Dermis microvascular lymphatic vessel endothelial cell (primary cell): Measurements from ENCODE around the gene QSOX1. TPM values are rescaled to one million over a fixed set of nuclear protein-coding genes. Genes with fewer than 3 reads are reported as not detected.
"Not testable (repeated sequence)": the region's sequence is repeated elsewhere in the genome, so short reads cannot be mapped to it uniquely, and the experiment has no call there.

Experiments used
- DNase-seq, 2 donors: peaks; one replicate each; pipeline versions ENCODE4 v3.0.0 to v3.0.0-alpha.2; 2010; ENCODE audit warnings: low read depth in 2 of 2
- total RNA-seq: library from RNA; depleted of rRNA; stranded (reverse); fragments of >200 nt; gene quantifications from 2 replicates; pipeline ENCODE4 v1.2.1, GENCODE V29; 2014

Gene QSOX1
- 47.9 and 69.3 TPM in 2 replicates for total RNA-seq

GRCh38 chr1:180154325-180155181 lies at the start of gene QSOX1:
QSOX1 (plus strand) TSS chr1:180154869; CDS start chr1:180154908, 39 bp downstream.
- peak; percentile 65 to 88 for DNase-seq

- no peak for DNase-seq
Measured at GRCh38 chr1:180112091-180112490, 42.6 kb upstream of the QSOX1 start.

- DNase-seq, result no peak
Measured at GRCh38 chr1:180112984-180113647, 41.6 kb upstream of the QSOX1 start.

DNA sequence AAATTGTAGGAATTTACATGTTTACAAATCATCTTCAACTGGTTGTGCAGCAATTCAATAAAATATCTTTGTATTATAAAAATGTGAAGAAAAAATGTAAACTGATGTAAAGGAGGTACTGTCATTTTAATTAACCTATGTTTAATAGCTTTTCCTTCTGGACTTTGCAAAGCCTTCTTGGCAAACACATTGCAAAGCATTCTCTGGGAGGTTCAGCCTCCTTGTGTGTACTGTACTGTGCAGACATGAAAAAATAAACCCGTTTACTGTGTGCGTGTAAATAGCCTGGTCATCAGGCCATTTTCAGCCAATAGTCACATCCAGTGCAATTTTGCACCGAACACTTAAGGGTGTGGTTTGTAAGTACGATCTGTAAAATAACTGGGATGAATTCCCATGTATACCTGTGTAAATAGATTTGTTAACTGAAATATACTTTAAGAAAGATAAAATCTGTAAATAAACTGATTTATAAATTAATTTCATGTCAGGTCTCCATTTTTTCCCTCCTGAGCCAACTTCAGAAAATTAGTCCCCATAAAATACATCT lies 40.2 kb upstream of the QSOX1 start:
- no peak for DNase-seq

DNA sequence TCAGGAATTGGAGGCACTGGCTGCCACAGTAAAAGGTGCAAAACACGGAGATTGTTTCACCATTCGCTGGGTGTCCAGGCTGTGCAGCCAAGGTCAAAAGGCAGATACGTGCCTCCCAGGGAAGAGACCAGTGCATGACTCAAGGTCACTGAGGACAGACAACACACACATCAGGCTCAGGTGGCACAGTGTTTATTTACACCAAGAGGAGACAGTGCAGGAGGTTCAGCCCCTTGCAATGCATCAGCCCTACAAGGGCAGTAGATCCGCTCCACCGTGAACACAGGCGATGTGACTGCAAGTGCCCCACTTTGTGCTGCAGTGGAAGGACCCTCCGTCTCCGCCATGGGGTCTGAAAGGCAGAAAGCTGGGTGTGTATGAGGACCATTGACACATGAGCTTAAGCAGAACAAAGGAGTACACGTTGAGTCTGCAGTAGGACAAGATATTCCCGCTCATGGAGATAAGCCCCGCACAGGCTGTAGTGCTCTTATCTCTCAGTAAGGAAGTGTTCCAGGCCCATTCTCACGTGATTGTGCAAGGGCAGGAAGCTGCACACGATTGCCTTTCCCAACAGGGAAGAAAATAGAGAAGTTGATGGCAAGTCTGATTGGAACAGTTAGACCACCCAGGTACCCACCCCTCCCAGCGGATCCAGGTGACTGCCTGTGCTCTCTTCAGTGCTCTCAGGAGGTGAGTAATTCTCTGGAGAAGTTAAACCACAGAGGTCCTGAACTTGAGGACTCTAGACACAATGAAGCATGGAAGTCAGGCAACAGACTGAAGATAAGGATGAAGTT lies 37.5 kb upstream of the QSOX1 start:
- no peak for DNase-seq

DNA sequence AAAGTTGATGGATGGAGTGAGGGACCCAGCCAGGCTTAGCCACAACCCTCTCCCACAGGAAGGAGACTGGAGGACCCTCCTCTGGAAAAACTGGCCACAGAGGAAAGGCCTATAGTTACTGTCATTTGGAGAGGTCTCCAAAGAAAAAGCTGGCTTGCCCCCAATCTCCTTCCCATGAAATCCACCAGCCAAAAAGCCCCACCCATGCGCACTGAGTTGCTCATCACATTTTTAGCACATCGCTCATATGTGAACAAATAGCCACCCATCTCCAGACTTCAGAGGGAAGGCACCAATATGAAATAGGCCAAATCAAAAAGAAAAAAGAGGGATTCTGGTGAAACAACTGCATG lies 36.9 kb upstream of the QSOX1 start:
- no peak for DNase-seq

DNA sequence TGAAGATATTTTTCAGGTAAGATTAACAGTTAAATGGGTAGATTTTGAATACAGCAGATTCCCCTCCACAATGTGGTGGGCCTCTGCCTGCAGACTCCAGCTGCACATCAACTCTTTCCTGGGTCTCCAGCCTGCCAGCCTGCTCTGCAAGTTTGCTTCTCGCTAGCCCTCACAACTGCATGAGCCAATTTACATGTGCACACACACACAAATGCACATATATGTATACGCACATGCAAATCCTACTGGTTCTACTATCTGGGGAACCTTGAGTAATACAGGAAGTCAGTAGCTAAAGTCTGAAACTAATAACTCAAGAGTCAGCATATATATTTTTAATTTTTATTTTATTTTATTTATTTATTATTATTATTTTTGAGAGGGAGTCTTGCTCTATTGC lies 34.8 kb upstream of the QSOX1 start:
- no peak for DNase-seq

- no peak for DNase-seq
Measured at GRCh38 chr1:180123463-180123936, 31.2 kb upstream of the QSOX1 start.

- DNase-seq, result no peak
Measured at GRCh38 chr1:180130651-180131050, 24.0 kb upstream of the QSOX1 start.

- peak in 1 of 2 donors; percentile 54 for DNase-seq
Measured at GRCh38 chr1:180131510-180131909, 23.2 kb upstream of the QSOX1 start.

DNA sequence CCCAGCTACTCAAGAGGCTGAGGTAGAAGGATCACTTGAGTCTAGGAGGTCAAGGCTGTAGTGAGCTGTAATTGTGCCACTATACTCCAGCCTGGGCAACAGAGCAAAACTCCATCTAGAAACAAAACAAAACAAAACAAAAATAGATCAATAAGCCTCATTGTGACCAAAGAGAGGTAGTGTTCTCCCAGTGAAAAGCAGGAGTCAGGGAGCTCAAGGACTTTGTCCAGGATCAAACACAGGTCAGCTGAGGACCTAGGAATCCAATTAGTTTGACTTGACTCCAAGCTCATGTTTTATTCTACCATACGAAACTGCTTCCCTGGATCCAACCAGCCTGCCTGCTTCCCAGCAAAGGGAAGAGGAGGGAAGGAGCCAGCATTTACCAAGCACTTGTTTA lies 21.5 kb upstream of the QSOX1 start:
- no peak for DNase-seq

DNA sequence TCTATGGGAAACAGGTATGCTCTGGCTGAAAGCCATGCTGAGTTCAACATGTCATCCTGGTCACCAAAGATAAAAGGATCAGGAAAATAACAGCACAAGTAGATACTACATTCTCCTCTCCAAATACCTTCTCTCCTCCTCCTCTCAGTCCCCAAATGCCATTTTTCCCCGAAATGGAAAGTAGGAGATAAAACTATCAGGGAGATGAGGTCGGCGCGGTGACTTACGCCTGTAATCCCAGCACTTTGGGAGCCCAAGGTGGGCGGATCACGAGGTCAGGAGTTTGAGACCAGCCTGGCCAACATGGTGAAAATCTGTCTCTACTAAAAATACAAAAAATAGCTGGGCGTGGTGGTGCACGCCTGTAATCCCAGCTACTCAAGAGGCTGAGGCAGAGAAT lies 21.0 kb upstream of the QSOX1 start:
- DNase-seq, result not testable (repeated sequence)

GRCh38 chr1:180135535-180135934 lies 19.1 kb upstream of the QSOX1 start:
- DNase-seq, result no peak

DNA sequence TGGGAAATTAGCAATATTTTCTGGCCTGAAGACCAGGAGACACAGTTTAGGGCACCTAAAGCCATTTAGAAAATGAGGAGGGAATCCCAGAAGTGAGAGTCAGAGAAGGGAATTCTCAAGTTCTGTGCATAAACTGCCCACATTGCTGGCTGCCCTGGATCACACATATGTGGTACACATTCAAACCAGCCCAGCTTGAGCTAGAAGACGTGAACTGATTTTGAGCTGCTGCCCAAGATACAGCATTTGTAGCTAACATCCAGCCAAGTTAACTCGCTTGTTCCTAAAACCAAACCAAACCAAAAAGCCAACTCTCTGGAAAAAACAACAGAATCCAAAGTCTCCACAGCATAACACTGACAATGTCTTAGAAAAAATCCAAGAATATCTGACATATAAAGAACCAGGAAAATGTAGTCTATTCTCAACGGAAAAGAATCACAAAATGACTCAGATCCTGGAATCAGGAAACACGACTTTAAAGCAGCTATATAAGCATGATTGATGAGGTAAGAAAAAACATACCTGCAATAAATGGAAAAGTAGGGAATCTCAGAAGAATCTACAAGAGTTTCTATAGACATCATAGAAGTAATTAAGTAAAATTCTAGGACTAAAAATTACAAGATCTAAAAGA lies 18.2 kb upstream of the QSOX1 start:
- peak in 1 of 2 donors; percentile 69 for DNase-seq

DNA sequence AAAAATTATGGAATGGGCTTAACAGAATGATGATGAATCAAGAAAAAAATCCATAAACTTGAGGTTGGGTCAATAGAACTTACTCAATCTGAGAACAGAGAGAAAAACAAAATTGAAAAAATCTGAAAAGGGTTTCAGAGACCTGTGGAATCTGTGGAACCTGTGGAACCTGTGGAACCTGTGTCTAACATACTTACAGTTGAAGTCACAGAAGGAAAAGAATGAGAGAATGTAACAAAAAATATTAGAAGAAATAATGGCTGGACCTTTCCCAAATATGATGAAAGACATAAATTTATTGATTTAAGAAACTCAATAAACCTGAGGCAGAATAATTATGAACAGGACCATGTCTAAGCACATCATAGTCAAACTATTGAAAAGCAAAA lies 17.7 kb upstream of the QSOX1 start:
- DNase-seq, result no peak

- DNase-seq, result no peak
Measured at GRCh38 chr1:180137776-180138175, 16.9 kb upstream of the QSOX1 start.

DNA sequence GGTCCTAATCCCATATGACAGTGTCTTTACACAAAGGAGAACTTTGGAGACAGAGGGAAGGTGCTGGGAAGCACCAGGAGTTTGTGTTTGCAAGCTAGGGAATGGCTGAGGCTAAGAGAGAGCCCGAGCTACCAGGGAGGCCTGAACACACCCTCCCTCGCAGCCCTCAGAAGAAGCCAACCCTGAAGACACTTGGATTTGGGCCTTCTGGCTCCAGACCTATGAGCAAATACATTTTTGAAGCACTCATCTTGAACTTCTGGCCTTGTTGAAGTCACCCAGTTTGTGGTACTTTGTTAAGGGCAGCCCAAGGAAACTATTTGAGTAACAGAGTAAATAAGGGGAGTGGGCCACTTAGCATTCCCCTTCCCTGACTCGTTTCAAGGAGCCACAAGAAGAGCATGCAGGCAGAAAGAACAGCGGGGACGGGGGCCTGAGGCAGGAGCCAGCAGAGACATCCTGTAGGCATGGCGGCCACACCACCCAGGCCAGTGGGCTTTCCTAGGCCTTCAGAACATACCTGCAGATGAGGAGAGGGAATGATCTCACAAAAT lies 13.2 kb upstream of the QSOX1 start:
- no peak for DNase-seq

DNA sequence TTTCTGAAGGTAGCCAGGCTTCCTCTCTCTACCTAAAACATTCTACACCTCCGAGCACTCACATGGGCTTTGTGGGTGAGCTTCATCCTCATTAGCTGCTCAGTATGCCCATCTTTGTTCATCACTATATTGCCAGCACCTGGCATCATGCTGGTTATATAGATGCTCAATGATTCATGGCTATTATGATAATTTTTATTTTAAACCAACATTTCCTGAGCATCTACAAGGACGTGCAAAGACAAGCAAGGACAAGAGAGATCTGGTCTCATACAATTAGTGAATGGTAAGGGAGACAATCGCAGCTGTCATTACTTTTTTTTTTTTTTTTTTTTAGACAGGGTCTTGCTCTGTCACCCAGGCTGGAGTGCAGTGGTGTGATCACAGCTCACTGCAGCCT lies 11.3 kb upstream of the QSOX1 start:
- DNase-seq, result no peak

DNA sequence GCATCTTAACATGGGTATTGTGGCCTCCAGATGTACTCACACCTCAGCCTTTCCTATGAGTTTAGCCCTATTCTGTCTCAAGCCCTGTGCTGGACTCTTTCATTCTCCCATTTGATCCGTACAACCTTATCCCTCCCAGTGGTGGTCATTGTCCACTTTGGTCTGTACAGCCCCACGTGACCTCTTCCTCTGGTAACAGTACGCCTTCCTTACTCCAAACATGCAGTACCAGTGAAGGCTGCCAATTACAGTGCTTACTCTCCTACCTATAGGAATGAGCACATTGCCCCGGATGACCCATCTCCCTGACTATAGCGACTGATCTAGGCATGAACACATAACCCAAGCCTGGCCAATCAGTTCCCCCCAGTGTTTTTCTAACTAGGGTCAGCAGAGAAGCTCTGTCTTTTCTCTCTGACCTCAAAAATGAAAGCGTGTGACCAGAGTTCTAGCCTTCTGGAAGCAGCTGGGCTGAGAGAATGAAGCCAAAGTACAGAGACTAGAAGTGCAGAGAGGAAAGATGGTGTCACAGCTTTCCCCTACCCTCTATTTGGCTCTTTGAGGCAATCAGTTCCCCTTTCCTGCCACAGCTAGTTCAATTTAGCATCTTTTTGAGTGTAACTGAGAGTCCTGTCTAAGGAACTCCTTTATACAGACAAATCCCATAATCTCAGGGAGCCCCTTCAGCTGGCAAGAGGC lies 9.9 kb upstream of the QSOX1 start:
- no peak for DNase-seq

DNA sequence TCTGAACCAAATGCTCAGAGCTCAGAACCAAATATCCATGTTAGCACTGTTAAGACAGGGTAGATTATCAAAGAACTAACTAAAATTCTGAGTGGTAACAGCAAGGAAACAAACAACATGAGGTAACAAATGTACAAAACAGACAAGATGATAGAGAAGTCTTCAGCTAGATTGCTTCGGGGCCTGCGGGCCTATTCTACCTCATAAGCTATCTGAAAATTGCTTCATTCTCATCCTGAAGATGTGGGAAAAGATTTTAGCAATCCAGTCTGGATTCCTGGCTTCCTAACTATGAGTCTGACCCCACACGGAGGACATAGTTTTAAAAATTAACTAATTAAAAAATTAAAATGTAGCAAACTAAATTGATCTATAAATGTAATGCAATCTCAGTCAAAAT lies 9.2 kb upstream of the QSOX1 start:
- no peak for DNase-seq
